HUDEP-2 (cell line): ENCODE results near the gene SLC4A1AP.
A peak's percentile ranks its signal among the peaks of the same experiment; 100 is the strongest.

Experiments used
- DNase-seq, 76 experiments: peaks; one replicate each; lab custom pipeline; 2025; ENCODE audit not compliant: unreplicated experiment in 76 of 76; lab: John Stamatoyannopoulos, UW

Gene SLC4A1AP

DNA sequence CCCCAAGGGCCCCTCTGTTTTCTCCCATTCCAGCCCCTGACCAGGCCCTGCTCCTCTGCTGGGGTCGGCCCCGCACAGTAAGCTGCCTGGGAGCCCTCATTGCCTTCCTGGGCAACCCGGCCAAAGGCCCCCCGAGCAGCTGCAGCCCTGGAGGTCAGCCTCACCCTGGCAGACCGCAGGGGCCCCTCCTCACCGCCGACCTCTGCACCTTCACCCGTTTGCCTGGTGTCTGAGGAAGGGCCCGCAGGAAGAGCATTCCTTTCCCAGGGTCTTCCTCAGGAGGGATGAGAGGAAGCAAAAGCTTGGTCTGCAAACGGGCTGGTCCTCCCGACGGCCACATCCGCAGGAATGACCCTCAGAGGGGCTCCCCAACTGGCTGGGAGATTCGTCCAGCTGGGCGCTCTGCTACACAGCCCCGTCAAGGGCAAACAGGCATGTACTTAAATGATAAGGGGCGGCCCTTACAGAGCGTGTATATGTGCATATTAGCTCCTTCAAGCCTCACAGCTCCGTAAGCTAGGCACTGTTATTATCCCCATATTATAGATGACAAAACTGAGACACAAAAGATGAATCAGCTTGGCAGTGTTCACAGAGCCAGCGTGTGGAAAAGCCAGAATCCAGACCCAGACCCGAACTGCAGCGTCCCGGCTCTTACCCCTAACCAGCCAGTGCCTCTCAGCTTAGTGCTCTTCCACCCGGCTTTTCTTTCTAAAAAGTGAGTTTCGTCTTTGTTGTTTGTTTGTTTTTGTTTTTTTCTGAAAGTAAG lies 52.8 kb downstream of the SLC4A1AP start:
- DNase-seq, result no peak

DNA sequence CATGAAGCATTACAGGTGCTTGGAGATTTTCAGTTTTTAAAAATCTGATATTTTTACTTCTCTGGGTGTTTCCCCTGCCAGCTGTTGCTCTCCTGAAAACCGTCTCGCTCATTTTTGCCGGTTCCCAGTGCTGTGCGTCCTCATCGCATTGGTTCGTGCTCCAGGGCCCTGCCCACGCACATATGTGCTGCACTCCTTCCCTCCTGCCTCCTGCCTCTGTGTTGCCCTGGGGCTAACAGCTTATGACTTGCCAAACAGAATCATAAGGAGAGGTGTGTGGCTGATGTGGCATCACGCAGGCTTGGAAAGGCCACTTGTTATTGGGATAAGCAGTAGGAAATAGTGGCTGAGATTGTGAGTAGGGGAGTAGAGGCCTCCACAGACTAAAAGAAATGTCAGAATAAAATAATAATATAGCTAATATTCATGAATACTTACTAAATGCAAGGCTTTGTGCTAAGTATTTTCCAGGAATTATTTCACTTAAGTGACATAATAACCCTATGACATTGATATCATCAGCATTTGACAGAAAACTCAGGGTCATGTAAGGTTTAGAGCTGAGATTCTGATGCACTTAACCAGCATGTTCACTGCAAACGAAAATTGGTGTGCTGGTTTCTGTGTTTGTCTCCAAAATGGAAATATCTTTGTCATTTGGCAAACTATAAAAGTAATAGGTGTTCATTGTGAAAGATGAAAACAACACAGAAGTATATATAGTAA lies 53.5 kb downstream of the SLC4A1AP start:
- no peak for DNase-seq

DNA sequence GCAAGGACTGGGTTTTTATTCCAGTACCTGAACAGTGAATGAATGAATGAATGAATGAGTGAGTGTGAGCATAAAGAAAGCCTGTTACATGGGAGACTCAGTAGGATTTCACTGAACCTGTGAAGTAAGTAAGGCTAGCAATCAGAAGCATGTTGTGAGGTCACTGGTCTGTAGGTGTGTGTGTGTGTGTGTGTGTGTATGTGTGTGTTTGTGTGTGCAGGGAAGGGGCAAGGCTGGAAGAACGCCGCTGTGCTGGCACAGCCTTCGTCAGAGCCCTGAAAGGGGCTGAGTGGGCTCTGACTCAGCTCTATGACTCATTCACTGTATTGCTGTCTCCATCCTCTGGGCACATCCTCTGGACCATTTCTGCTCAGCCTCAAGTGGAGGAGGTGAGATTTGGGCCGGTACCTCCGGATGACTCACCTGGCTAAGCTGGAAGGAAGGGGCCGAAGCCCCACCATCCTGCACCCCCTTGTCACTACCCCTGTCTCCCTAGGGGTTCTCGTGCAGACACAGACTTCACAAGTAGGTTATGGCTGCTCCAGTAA lies 56.4 kb downstream of the SLC4A1AP start:
- DNase-seq, result peak in 3 of 76 experiments; percentile 10 to 18 (median 10)

DNA sequence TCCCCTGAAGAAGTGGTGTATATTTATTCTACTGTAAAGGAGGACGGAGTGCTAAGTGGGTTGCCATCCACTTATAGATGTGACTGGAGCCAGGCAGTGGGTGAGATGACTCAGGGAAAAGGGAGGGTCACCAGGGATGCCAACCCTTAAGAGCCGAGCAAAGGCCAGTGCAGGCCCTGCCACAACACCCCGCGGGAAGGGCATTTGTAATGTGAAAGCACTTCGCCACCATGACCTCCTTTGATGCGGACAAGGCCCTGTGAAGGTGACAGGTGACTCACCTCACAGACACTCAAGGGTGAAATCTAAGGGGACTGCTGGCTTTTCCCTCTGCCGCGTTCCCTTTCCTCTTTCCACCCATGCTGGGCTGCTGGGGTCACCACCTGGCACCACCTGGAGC lies 57.6 kb downstream of the SLC4A1AP start:
- no peak for DNase-seq

DNA sequence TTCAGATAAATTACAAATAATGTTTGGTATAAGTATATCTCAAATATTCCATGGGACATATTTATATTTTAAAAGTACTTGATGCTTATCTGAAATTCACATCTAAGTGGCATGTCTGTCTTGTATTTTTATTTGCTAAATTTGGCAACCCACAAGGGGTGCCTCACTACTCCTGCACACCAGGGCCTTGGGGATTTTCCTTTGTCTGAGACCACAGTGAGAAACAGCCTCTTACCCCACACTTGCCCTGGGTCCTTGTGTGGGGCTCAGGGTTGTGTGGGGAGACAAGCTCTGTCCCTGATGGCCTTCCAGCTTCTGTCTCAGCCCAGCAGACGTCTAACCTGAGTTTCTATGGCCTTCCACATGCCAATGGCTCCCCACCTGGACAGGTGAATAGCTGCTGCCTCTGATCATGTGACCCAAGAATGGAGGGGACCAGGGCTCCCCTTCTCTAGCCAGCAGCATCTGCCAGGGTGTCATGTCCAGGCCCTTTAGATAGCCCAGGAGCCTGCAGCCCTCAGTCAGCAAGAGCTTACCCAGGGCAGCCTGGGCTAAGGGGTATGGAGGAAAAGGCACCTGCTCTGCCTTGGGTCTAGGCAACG lies 58.3 kb downstream of the SLC4A1AP start:
- DNase-seq, result no peak

DNA sequence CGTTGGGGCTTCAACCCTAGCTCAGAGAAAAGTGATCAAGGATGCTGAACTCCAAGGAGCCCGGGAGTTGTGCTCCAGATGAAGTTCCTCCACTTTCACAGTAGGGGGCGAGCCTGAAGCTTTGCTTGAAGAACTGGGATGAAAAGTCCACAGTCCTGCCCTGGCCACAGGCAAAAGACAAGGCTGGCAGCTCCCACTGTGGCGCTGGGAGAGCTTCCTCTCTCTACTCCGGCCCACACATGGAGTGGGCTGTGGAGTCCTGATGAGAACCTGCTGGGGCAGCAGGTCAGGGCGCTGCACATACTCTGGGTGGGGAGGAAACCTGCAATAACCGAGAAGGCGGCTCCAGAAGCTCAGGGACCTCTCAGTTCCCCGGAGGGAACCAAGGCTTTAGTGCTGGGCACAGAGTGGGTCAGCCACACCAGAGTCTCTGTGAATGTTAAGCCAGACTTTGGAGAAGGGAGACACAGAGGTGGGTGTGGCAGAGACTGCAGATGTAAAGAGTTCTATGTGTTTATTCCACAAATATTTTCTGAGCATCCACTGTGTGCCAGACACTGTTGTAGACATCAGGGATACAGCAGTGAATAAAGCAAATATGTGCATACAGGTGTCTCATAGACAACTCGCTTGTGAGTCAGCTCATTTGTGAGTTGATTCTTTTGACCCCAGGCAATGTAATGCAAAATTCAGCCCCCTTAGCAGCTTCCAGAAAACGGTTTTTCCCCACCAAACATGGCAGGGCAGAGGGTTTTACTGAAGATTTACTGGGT lies 59.9 kb downstream of the SLC4A1AP start:
- DNase-seq, result peak in 29 of 76 experiments; percentile 2 to 50 (median 17)

DNA sequence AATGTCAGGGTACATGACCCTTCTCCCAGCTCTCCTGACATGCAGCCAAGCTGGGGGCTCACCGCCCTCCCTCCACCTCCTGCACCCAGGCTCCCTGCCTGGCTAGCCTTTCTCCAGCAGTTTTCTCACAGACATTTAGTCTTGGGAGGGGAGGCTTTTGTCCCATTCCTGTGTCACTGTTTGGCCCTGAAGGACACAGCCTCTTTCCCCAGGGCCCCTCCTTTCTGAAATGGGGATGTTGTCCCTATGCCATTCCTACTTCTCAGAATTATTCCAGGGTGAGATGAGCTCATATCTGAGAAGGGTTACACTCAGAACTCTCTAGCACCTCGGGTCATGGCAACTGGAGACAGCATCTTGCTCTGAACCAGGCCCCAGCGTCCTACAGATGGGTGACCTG lies 60.5 kb downstream of the SLC4A1AP start:
- no peak for DNase-seq

DNA sequence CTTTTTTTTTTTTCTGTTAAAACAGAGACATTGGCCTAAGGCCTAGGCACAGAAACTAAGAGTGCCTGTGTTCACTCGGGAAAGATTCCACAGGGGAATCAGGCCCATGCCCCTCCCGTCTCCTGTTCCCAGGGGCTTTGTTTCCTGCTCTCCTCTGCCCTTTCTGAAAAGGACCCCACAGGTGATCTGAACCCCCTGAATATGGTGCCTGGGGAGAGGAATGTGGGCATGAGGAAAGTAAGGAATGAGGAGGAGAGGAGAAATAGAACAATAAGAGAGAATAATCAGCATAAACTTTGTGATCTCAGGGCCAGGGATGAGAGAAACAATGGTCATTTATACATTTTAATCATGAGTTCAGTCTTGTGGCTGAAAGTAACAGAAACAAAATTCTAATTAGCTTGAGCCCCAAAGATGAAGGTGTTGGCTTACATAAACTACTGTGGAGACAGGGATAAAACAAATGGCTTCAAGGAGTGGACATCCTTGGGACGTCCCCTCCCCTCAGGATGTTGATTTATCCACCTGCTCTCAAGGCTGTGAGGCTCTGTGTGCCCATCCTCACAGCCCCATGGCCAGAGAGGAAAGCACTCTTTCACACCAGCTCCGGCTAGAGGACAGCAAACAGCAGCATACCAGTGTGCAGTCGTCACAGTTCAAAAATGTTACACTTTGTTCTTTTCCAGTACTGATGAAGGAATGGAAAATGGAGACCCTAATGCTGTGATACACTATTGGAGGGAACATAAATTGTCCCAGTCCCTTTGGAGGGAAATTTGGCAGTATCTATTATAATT lies 61.4 kb downstream of the SLC4A1AP start:
- no peak for DNase-seq

DNA sequence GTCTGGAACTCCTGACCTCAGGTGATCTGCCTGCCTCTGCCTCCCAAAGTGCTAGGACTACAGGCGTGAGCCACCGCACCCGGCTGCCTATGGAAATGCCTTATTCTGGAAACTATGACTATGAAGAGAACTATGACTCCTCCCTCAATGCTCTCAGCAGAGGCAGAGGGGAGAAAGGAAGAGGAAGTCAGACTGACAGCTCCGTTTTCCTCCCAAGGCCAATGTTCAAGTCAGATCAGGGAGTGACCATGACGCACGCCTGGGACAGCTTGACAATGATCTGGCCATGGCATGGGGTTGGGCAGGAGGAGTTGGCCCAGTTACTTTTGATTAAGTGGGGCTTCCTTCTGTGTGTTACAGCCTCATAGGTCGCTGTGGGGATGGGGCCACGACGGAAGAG lies 63.6 kb downstream of the SLC4A1AP start:
- DNase-seq, result no peak

DNA sequence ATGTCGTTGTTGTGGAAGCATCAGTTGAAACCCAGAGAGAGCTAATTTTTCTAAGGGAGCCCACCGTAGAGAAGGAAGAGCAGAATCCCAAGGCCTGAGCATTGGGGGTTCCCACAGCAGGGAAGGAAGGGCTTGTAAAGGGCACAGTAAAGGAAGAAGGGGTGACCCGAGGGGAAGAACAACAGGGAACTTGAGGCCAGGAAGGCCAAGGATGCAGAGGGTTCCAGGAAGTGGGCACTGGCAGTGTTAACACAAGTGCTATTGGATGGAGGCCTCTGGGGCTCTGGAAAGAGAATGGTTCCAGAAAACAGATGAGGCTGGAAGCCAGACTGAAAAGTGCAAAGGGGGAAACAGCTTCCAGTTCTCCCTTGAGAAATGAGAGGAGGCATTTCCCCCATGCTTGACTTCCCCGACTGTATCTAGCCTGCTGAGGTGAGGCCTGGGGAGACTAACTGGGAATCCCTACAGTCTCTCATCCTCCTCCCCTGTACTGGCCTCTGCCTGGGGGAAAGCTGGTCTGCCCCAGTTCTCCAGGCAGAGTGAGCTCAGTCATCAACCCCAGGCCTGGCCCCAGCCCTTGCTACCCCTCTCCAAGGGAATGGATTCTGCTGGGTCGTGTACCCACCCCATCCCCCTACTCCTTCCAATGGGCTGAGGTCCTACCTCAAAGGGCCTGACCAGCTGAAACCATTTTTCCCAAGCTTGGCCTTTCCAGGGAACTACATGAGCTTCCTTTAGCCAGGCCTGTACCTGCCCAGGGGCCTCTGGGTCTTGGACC lies 64.6 kb downstream of the SLC4A1AP start:
- DNase-seq, result no peak

DNA sequence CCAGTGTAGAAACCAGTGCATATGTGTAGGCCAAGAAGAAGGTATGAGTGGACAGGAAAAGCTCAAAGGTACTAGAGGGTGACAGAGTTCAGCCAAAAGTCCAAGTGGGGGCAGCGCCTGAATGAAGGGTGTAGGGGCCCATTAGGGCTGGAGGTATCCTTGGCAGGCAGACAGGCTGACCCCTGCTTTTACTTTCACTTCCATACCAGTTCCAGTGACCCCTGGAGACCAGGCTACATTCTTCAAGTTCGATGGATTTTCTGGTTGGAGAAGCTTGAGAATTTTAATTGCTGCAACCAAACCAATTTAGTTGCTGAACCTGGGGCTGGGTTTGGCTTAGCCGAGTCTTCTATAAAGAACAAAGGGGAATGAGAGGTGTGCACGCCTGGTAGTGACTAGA lies 65.5 kb downstream of the SLC4A1AP start:
- DNase-seq, result no peak

DNA sequence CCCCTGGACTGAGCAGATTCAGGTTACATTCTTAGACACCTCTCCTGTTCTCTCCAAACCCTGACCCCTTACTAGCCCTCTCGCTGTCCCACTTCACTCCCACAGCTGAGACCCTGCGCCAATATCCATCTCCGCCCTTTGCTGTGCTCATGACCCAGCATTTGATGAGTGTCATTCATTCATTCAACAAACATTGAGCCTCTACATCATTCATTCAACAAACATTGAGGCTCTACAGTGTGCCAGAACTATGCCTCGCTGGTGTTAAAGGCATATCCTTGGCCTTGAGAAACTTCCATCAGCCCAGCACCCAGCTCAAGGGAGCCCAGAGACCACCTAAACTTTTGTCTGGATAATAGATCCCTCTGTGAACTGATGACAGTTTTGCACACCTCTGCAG lies 65.9 kb downstream of the SLC4A1AP start:
- no peak for DNase-seq

DNA sequence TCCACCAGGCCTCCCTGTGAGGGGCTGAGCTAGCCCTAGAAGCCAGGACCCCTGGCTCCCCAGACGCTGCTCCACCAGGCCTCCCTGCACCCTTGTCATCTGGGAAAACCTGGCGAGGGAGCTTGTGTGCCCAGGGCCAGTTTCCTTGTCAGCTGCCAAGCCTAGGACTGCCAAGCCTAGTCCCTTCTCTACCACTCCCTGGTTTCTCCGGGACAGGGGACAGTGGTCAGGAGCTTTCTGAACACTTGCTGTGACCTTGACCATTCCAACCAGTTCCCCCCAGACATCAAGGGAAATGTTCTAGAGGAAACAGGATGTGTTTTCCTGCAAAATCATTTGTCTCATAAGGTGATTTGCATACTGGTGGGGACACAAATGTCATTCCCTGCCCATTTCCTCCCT lies 66.6 kb downstream of the SLC4A1AP start:
- DNase-seq, result no peak

DNA sequence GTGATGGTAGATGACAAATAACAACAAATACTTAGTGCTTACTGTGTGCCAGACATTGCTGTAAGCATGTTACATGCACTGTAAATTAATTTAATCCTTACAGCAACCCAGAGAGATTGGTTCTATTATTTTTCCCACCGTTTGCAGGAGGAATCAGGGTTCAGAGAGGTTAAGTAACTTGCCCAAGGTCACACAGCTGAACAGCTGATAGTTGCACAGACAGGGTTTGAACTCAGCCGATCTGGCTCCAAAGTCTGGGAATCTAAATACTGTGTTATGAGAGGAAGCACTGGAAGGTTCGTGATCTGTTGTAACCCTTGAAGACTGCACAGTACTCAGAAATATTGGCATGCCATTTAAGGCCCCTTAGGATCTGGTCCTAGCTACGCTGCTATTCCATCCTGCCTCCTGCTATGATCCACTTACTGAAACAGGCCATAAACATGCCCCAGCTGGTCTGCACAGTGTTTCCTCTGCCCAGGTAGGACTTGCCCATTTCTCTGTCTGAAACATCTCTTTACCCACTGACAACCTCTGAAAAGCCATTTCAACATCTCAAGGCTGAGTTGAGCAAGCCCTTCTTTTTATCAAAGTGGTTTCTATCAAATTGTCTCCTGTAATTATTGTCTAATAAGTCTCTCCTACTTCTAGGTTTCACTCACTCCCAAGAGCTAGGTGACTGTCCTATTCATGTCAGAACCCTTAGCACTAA lies 67.4 kb downstream of the SLC4A1AP start:
- no peak for DNase-seq

DNA sequence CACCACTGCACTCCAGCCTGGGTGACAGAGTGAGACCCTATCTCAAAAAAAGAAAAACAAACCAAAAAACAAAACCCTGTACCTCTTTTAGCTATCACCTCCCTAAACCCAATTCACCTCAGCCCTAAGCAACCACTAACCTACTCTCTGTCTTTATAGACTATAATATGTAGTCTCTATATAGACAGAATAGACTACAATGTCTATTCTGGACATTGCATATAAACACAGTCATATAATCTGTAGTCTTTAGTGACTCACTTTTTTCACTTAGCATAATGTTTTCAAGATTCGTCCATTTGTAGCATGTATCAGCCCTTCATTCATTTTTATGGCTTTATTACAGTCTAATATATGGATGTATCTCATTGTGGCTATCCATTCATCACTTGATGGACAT lies 70.6 kb downstream of the SLC4A1AP start:
- DNase-seq, result no peak

DNA sequence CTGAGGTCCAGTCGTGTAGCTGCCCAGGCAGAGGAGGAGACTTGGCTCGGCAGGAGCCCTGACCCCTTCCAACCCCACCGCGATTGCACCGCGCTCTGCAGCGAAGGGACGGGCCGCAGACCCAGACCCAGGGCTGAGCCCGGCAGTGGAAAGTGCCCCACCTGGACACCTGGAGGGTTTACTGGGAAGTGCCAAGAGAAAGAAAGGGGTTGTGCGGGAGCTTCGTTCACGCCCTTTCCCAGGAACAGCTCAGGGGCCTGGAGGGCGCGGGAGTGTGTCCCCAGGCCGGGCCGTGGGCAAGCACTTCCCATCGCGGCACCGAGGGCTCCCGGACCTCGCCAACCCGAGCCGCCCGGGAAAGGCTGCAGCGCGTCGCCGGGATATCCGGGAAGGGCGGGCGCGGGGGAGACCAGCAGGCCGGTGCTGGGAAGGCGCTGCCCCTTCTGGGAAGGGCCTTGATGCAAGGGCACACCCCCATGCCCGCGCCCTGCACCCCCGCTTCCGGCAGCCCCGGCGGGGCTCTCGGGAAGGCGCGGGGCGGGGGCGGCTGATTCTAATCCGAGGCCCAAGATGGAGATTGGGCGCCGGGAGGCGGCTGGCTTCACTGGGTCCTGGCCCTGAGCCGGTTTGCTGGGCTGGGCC lies 71.7 kb downstream of the SLC4A1AP start:
- DNase-seq, result peak in 36 of 76 experiments; percentile 6 to 68 (median 32)

DNA sequence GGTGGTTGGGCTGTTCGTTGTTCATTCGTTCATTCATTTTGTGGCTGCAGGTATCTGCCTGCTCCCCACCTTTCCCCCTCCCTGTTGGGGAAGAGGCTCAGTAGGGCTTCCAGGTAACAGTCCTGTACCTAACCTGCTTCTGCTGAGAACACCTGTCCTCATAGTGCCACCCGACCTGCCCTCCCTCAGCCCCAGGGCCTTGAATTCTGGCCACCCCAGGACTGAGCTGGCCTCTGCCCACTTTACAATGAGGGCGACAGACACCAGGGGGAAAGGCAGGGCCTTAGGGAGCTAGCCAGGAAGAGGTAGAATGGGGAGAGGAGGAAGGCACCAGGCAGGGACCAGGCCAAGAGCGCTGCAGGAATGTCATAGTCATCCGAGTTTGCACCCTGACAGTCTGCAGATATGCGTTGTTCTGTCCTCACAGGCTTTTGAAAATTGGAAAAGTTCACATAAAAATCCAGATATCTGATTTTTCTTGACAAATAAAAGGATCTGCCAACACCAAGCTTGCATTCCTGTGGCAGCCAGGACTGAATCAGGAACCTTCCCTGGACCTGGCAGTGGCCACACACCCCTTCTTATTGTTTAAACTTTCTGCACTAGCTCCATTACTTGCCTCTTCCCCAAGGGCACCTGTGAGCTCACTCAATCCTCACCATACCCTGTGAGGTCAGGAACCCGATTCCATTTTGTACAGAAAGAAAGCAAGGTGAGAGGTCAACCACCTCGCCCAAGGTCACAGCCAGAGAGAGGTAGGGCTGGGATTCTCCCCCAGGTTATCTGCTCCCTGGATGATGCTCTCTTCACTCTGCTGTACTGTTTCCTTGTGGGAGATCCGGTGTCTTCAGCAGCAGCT lies 72.6 kb downstream of the SLC4A1AP start:
- no peak for DNase-seq
